ENCODE results near the gene MRFAP1.
"Not testable (repeated sequence)": the region's sequence is repeated elsewhere in the genome, so short reads cannot be mapped to it uniquely, and the experiment has no call there.

Gene MRFAP1

DNA sequence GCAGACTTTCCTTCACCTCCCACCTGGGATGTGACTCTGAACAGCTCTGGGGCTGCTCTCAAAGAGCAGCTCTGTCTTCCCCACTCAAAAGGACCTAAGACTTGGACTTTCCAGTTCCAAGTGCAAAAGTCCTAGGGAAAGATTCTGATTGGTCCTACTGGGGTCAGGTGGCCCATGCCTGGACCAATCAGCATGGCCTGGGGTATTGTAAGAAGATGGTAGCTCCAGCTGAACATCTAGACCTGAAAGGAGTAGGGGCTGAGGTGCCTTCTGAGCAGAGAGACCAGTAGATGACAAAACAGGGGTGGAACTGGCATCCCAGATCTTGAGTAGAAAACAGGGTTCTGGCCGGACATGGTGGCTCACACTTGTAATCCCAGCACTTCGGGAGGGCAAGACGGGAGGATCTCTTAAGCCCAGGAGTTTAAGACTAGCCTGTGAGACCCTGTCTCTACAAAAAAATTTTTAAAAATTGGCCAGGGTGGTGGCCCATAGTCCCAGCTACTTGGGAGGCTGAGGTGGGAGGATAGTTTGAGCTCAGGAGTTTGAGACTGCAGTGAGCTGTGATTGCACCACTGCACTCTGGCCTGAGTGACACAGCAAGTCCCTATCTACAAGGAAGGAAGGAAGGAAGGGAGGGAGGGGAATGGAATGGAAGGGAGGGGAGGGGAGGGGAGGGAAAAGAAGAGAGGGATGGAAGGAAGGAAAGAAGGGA is 27.4 kb upstream of the MRFAP1 start:
- DNase-seq, result no peak

DNA sequence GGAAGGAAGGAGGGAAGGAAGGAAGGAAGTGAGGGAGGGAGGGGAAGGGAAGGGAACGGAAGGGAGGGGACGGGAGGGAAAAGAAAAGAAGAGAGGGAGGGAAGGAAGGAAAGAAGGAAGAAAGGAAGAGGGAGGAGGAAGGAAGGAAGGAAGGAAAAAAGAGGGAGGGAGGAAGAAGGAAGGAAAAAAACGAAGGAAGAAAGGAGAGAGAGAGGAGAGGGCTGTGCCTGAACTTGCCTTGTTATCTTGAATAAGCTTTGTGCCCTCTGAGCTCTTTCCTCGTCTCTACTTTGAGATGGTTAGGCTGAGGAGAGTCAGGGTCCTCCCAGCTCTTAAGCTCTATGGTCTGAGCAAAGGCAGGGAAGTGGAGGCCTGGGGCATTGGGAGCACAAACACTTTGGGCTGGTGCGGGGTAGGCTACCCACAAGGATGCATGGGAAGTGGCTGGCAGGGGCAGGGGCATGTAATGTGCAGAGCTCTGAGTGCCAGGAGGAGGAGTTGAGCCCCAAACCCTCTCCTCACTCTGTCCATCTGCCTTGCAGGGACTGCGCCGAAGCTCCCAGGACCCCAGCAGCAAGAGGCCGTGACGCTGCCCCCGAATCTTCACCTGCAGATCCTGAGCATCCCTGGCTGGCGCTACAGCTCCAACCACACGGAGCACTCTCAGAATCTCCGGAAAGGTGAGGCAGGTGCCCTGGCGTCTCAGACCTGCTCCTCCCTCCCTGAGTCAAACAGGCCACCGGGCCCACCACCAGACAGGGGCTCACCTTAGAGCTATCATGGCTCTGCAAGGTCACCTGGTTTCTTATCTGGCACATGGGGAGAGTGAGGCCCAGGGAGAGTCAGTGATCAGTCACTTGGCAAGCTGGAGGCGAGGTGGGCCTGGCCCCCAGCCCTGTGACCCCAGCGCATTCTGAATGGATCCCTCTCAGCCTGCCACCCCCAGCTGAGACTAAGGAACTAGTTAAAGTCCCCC is 26.5 kb upstream of the MRFAP1 start:
- DNase-seq, result no peak

DNA sequence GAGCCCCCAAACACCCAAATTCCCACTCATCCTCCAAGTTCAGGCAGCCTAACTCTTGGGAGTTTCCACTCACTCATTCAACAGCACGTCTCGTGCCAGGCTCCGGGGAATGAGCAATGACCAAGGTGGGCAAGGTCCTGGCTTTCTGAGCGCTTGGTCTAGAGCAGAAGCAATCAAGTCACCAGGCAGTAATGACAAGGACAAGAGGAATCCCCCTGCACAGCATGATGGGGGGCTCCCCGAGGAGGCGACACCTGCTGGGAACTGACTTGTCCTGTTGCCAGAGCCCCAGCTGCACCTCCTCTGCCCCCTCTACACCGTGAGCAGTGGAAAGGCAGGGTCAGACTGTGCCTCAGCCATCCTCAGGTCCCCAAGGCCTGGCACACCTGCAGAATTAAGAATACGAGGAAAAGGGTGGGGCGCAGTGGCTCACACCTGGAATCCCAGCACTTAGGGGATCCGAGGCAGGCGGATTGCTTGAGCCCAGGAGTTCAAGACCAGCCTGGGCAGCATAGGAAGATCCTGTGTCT is 25.7 kb upstream of the MRFAP1 start:
- DNase-seq, result no peak

DNA sequence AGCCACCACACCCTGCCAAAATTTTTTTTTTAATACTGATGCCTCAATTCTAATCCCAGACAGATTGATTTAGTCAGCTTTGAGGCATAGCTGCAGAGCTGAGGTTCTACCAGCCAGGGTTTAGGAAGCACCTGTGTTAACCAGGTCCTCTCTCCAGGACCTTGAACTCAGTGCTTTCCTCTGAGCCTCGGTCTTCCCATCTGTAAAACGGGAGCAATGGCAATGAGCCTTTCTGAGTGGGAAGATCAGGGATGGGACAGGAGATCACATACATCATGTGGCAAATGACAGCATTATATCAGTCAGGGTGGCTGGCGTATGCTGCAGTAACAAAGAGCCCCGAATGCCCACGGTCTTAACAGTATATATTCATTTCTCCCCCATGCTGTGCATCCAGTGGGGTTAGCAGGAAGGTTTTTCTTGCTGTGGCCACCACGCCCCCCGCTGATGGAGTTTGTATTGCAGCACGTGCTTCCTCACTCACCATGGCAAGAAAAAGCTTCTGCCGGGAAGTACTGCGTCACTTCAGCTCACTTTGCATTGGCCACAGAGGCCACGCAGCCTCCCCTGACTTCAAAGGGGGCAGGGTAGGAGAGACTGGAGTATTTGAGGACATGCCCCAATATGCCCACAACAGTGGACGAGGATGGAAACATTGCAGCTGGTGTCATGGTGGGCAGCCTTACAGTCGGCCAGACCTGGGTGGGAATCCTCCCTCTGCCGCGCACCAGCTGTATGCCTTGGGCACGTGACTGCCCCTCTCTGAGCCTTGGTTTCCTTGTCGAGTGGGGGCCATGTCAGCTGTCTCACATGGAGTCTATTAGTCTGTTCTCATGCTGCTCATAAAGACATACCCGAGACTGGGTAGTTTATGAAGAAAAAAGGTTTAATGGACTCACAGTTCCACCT is 24.1 kb upstream of the MRFAP1 start:
- DNase-seq, result no peak

DNA sequence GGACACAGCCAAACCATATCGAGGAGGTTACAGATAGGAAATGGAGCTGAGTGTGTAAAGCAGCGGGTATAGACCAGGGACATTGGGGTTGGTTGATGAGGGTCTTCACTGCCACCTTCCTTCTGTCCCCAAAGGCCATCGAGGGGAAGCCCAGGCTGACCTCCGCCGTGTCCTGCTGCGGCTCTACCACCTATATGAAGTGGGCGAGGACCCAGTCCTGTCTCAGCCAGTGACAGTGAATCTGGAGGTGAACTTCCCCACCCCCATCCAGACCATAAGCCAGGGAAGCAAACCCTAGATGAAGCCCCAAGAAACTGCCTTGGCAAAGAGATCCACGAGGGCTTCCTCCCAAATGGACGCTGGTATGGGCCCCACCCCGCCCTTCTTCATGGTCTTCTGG is 23.2 kb upstream of the MRFAP1 start:
- DNase-seq, result no peak

DNA sequence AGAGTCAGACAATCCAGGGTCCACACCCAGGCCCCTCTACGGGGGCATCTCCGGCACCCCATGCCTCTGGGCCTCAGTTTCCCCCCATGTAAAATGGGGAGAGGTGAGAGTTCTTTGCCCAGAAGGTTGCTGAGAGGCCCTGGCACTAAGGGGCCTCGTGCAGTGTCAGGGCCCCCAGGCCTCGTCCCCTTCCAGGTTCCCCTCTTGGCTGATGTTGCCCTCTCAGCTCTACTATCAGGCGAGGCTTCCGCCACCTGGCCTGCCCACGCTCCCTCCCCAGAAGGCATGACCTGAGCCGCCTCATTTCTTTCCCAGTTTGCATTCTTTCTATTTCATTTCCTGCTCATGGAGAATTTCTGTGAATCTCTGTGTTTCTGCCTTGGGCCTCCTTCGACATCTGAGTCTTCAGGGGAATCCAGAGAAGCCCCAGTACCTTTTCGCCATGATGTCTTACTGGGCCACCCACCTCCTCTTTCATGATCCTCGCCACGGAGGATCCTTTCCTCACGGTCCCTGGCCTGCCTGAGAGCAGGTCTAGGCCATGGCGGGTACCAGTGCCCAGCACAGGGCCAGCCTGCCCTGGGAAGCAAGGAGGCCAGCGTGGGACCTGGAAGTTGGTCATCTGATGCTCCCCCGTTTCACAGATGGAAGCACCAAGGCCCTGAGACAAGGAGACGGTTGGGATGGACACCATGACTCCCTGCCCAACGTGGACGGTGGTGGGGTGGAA is 21.9 kb upstream of the MRFAP1 start:
- DNase-seq, result no peak

DNA sequence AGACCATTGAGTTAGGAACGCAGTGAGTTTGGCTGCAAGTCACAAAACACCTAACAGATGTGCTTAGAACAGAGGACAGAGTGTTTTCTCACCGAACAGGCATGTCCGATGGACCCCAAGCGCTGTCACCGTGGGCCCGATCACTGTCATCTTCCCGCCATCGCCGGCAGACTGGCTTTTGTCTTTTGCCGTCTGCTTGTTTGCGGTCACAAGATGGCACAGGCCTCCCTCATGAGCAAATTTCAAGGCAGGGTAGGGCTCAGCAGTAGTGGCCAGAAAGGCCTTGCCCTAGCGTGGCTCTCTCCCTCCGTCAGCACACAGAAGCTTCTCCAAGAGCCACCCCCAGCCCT is 21.4 kb upstream of the MRFAP1 start:
- DNase-seq, result no peak

DNA sequence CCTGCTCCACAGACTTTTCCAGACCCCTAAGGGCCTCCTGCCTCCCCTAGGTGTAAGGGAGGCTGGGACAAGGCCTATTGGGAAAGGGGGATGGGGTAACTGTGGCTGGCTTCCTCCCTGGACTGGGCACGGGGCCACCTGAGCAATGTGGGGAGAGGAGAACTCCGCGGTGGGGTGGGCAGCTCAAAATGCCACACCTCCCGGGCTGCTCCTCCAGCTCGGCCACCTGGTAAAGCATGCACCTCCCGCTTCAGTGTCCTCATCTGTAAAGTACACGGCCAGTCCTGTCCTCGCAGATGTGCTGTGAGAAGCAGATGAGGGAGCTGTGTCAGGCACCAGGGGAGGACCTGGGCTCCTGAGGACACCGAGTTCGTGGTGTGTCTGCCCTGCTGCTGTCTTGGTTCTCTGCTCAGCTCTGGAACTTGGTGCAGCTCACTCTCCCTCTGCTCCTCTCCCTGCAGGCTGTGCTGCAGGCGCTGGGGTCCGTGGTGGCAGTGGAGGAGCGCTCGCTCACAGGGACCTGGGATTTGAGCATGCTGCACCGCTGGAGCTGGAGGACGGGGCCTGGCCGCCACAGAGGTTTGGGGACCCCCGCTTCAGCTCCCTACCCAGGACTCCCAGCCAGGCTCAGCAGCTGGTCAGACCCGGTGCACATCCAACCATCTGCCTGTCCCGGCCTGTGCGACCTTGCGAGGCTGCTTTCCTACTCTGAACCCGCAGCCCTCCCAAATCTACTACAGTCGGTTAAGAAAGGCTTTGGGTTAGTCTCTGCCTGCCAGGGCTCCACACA is 20.8 kb upstream of the MRFAP1 start:
- DNase-seq, result no peak

DNA sequence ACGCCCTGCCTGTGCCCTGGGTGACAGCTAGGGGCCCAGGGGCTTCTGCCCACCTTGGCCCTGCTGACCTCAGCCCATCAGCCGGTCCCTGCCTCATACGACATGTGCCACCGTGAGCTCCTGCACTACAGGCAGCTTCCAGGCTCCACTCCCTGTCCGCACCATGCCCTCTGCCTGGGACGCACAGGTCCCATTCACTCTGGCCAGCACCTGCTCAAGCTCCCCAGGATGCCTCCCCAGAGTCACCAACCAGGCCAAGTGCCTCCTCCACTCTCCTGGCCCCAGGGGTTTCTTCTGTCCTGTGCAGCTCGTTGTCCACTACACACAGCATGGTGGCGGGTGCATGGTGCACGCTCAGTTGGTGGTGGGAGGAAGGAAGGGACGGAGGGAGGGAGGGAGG is 20.2 kb upstream of the MRFAP1 start:
- DNase-seq, result no peak

DNA sequence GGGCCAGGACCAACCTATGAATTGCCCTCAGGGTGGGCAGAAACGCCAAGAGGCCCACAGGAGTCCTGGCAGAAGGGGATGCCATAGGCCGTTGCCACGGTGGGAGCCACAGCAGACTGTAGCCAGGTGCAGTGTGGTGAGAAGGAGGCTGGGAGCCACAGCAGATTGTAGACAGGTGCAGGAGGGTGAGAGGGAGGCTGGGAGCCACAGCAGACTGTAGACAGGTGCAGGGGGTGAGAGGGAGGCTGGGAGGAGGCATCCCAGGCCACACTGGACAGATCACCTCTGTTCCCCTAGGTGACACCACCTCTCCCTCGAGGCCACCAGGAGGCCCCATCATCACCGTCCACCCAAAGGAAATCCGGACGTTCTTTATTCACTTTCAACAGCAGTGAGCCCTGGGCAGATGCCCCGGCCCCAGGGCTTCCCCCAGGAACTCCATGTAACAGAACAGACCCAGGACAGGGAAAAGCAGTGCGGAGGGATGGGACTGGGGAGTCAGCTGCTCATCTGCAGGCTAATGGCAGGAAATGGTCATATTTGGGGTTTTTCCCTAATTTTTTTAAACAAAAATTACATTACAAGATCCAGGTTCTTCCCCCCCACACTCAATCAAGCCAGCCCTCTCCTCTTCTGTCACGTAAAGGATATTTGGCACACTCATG is 19.5 kb upstream of the MRFAP1 start:
- no peak for DNase-seq

DNA sequence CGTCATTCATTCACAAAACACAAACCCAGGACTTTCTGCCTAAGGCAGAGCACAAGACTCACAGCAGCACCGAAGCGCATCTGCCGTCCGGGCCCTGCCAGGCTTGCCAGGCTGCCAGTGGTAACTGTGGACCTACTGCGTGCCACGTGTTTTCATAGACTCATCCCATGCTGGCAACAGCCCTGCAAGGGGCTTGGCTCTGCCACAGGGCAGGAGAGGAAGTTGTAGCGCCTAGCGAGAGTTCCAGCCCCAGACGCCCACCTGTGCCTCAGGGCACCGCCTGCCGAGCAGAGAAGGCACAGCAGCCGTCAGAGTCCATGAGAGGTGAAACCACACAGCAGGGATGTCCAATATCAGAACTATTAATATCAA is 18.9 kb upstream of the MRFAP1 start:
- no peak for DNase-seq

DNA sequence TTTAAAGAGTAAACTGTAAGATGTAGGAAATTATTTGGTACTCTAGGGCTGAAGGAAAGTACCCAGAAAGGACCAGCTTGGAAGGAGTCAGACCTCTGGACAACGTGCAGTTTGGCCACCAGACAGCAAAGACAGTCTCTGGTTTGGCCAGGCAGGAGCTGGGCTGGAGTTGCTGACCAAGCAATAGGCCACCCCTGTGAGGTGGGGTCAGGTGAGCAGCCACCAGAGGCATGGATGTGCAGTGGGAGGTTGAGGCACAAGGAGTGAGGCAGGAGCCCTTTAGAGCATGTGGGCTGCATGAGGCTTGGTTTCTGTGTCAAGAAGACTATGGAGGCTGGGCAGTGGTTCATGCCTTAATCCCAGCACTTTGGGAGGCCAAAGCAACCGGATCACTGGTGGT is 17.7 kb upstream of the MRFAP1 start:
- DNase-seq, result no peak

DNA sequence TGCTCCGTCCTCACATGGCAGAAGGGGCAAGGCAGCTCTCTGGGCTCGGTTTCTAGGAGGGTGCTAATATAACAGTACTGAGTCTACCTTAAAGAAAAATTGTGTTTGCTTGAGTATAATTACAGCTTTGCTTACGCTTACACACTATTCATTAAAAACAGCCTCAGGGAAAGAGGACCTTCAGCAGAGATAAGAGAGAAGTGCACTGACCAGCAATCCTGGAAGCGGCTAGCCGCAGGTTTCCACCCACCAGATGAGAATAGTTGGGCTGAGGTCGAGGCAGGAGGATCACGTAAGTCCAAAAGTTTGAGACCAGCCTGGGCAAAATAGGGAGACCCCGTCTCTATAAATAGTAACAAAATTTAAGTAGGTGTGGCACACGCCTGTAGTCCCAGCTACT is 15.2 kb upstream of the MRFAP1 start:
- no peak for DNase-seq

DNA sequence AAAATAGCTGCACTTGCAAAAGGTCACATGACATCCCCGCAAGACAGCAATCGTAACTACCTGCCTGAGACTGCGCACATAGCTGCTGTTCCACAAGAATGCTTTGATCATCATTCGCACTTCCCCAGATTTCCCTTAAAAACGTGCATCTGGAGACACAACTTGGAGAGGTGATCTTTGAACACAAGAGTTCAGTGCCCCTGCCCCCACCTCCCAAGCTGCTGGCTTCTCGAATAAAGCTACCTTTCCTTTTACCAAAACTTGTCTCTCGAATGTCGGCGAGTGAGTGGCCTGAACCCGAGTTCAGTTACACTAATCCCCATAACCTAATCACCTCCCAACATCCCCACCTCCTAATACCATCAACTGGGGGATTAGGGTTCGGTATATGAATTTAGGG is 14.4 kb upstream of the MRFAP1 start:
- DNase-seq, result no peak

DNA sequence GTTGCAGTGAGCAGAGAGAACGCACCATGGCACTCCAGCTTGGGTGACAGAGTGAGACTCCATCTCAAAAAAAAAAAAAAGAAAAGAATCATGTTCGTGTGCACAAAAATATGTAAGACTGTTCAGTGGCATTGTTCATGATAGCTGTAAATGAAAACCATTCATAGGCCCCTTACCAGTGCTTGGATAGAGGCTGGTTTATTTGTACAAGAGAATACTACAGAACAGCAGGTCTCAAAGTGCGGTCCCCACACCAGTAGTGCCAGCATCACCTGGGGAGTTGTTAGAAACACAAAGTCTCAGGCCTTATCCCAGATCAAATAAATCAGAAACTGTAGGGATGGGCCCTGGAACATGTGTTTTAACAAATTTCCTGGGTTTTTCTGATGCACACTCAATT is 12.7 kb upstream of the MRFAP1 start:
- DNase-seq, result no peak

DNA sequence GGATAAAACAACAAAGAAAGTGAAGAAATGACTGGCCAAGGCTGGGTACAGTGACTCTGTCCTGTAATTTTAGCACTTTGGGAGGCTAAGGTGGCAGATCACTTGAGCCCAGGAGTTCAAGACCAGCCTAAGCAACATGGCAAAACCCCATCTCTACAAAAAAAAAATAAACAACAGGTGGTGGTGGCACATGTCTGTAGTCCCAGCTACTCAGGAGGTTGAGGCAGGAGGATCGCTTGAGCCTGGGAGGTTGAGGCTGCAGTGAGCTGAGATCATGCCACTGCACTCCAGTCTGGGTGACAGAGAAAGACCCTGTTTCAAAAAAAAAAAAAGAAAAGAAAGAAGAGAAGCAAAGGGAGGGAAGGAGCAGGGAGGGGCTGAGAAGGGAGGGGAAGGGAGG is 12.0 kb upstream of the MRFAP1 start:
- not testable (repeated sequence) for DNase-seq

DNA sequence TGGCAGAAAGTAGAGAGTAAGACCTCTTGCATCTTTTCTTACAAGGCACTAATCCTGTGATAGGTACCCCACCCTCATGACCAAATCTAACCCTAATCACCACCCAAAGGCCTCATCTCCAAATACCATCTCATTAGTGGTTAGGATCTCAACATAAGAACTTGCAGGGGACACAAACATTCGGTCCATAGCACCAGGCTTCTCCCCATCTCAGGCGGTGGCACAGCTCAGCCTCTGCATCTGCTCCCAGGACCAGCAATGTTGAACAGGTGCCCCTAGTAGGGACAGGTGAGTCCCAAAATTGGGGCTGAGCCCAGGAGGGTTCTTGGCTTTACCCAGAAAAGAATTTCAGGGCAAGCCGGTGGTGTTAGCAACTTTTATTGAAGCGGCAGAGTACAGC is 8.4 kb upstream of the MRFAP1 start:
- no peak for DNase-seq

DNA sequence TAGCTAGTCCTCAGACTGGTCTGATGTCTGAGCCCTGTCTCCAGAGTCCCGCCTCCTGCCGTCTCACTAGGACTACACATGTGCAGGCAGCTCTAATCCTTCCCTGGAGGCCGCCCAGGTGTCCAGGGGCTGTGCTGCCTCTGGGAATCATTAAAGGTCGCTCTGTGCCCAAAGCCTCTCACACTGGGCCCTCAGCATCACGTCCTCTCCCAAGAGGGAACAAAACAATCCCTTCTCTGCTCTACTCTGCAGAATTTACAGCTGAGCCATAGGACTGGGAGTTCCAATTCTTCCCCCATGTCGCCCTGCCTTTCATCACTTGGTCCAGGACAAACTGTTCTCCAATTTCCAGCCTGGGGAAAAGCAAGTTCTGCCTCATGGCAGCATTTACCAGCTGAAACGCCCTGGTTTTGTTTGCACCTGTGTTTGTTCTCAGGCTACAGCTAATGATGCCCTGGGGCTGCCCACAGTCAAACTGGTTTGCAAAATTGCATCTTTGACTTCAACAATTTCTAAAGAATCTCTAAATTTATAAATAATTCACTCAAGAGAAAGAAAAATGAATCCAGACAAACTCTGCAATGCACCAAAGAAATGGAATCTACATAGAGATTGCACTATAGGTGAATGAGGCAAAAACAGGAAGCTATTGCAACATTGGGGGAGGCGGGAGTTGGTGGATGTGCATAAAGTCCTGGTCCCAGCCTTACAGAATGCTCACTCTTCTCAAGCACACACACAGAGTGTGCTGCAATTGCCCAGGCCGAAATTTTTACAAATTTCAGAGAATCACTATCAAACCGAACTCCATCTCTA is 7.2 kb upstream of the MRFAP1 start:
- DNase-seq, result no peak

DNA sequence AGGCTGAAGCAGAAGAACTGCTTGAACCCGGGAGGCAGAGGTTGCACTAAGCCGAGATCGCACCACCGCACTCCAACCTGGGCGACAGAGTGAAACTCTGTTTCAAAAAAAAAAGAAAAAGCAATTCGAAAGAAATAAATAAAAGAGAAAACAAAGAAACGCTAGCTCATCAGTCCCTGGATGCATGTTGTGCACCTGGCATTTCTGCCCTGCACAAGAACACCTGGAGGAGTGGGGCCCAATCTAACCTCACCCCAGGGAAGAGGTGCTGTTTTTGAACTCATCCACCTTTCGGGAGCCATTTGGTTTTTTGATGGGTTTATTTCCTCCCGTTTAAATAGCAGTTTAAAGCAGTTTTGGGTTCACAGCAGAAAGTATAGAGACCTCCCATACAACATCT is 5.7 kb upstream of the MRFAP1 start:
- DNase-seq, result no peak

DNA sequence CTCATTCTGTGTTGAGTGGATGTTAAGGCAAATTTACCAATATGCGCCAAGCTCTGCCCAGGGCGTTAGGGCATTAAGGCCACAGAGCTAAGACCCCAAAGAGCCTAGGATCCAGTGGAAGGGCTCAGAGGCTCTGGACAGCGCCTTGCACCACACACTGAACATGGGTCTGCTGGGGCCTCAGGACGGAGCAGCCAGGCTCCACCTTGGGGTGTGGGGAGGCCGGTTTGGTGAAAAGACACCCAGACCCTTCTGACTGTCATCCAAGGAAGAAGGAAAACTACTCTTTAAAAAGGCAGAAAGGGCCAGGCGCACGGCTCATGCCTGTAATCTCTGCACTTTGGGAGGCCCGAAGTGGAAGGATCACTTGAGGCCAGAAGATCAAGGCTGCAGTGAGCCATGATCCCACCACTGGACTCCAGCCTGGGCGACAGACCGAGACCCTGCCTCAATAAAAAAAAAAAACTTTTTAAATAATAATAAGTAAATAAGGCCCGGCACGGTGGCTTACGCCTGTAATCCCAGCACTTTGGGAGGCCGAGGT is 1.3 kb upstream of the MRFAP1 start:
- no peak for DNase-seq

Measured in activated CD4-positive, alpha-beta T cell treated with anti-CD3 and anti-CD28 coated beads, Interleukin-2, amount 50 U/mL, for 48 hours (primary cell).